GM23338 (cell line): ENCODE measurements around the gene SNX30. TPM values are rescaled to one million over a fixed set of nuclear protein-coding genes. Genes with fewer than 3 reads are reported as not detected.

Experiments used
- ATAC-seq: fragments of 200-7000 bp; cut with Tn5 transposase; 3 replicates; pipeline ENCODE4 v1.9.1; 2020
- DNase-seq: peaks from one replicate; pipeline ENCODE4 v3.0.0-alpha.2; 2015; ENCODE audit warnings: low spot score
- H2AFZ ChIP-seq: fragments of 200-600 bp; sonication (generic); 2 replicates; pipeline ENCODE4 v1.8.0; 2016; ENCODE audit warnings: antibody characterized with exemption, mild to moderate bottlenecking, moderate library complexity
- H3F3A ChIP-seq: fragments of 200-600 bp; sonication (generic); replicated peaks from 2 replicates; pipeline ENCODE4 v1.8.0; 2017; ENCODE audit warnings: antibody characterized with exemption, mixed run types, low read depth
- H3K27ac ChIP-seq: fragments of 200-600 bp; sonication (generic); 2 replicates; pipeline ENCODE4 v1.6.1; 2016; ENCODE audit warnings: low read depth
- H3K27me3 ChIP-seq: fragments of 200-600 bp; sonication (generic); 2 replicates; pipeline ENCODE4 v1.8.0; 2016; ENCODE audit warnings: mild to moderate bottlenecking, mixed run types, moderate library complexity; ENCODE audit not compliant: insufficient read depth
- H3K36me3 ChIP-seq: fragments of 200-600 bp; sonication (generic); 2 replicates; pipeline ENCODE4 v1.8.0; 2016; ENCODE audit warnings: mild to moderate bottlenecking; ENCODE audit not compliant: insufficient read depth
- H3K4me1 ChIP-seq: fragments of 200-600 bp; sonication (generic); 2 replicates; pipeline ENCODE4 v1.8.0; 2016; ENCODE audit warnings: mild to moderate bottlenecking, moderate library complexity; ENCODE audit not compliant: insufficient read depth
- H3K4me2 ChIP-seq: fragments of 200-600 bp; sonication (generic); 2 replicates; pipeline ENCODE4 v1.7.1; 2017; ENCODE audit warnings: mixed run types
- H3K4me3 ChIP-seq: fragments of 200-600 bp; sonication (generic); 2 replicates; pipeline ENCODE4 v1.6.1; 2016; ENCODE audit warnings: mixed run types
- H3K79me2 ChIP-seq: fragments of 200-600 bp; sonication (generic); replicated peaks from 2 replicates; pipeline ENCODE4 v1.8.0; 2017; ENCODE audit warnings: mild to moderate bottlenecking; ENCODE audit not compliant: insufficient read depth
- H3K9me2 ChIP-seq: fragments of 200-600 bp; sonication (generic); 2 replicates; pipeline ENCODE4 v1.8.0; 2017; ENCODE audit not compliant: insufficient read depth
- H4K20me1 ChIP-seq: fragments of 200-600 bp; sonication (generic); replicated peaks from 2 replicates; pipeline ENCODE4 v1.8.0; 2017; ENCODE audit warnings: mild to moderate bottlenecking; ENCODE audit not compliant: insufficient read depth
- H3K27ac Mint-ChIP-seq: 2 replicates; pipeline ENCODE4 v1.8.0; 2020; ENCODE audit warnings: inconsistent platforms, mild to moderate bottlenecking, moderate library complexity, mixed read lengths
- H3K27me3 Mint-ChIP-seq: 3 replicates; pipeline ENCODE4 v1.8.0; 2022; ENCODE audit warnings: low read depth, mild to moderate bottlenecking, moderate library complexity, mixed read lengths, inconsistent platforms; ENCODE audit not compliant: insufficient read depth, poor library complexity
- H3K36me3 Mint-ChIP-seq: 3 replicates; pipeline ENCODE4 v1.8.0; 2021; ENCODE audit warnings: low read depth, mild to moderate bottlenecking, inconsistent platforms, moderate library complexity, mixed read lengths
- H3K4me1 Mint-ChIP-seq: 3 replicates; pipeline ENCODE4 v1.8.0; 2020; ENCODE audit warnings: mild to moderate bottlenecking, inconsistent platforms, mixed read lengths
- H3K4me3 Mint-ChIP-seq: 3 replicates; pipeline ENCODE4 v1.8.0; 2021; ENCODE audit warnings: moderate library complexity, mild to moderate bottlenecking, inconsistent platforms, mixed read lengths
- H3K9me3 Mint-ChIP-seq: 3 replicates; pipeline ENCODE4 v1.8.0; 2020; ENCODE audit warnings: moderate library complexity, mild to moderate bottlenecking, inconsistent platforms, mixed read lengths
- CREB1 ChIP-seq: fragments of 250-450 bp; sonication (Bioruptor Pico); IDR thresholded peaks from 2 replicates; pipeline ENCODE4 v1.5.0; 2020; ENCODE audit warnings: low read depth, mild to moderate bottlenecking, moderate library complexity
- CTCF ChIP-seq, 2 experiments: fragments of 200-600 bp in 1 of 2; sonication (generic) in 1 of 2; conservative IDR thresholded peaks; 2 replicates each; pipeline versions ENCODE4 v1.5.1 to v1.6.1; 2016 to 2017; ENCODE audit warnings: antibody characterized with exemption in 2 of 2, low read depth in 2 of 2, mild to moderate bottlenecking in 2 of 2, moderate library complexity in 1 of 2
- ETS1 ChIP-seq: IDR thresholded peaks from 2 replicates; pipeline ENCODE4 v1.6.1; 2016; ENCODE audit warnings: antibody characterized with exemption
- EZH2 ChIP-seq: fragments of 200-600 bp; sonication (generic); IDR thresholded peaks from one replicate; pipeline ENCODE4 v1.8.0; 2017; ENCODE audit warnings: antibody characterized with exemption, mild to moderate bottlenecking, low read depth; ENCODE audit not compliant: unreplicated experiment
- EZH2phosphoT487 ChIP-seq: fragments of 200-600 bp; sonication (generic); IDR thresholded peaks from one replicate; pipeline ENCODE4 v1.8.1; 2018; ENCODE audit warnings: antibody characterized with exemption; ENCODE audit not compliant: unreplicated experiment
- JUNB ChIP-seq: IDR thresholded peaks from one replicate; pipeline ENCODE4 v1.6.1; 2016; ENCODE audit warnings: antibody characterized with exemption; ENCODE audit not compliant: unreplicated experiment
- NANOG ChIP-seq: IDR thresholded peaks from 2 replicates; pipeline ENCODE4 v1.6.1; 2016; ENCODE audit warnings: antibody characterized with exemption, borderline replicate concordance
- POLR2AphosphoS5 ChIP-seq: IDR thresholded peaks from 2 replicates; pipeline ENCODE4 v1.6.1; 2016; ENCODE audit warnings: antibody characterized with exemption, low read depth
- REST ChIP-seq: IDR thresholded peaks from one replicate; pipeline ENCODE4 v1.6.1; 2018; ENCODE audit warnings: antibody characterized with exemption; ENCODE audit not compliant: unreplicated experiment
- STAT1 ChIP-seq: IDR thresholded peaks from one replicate; pipeline ENCODE4 v1.6.1; 2016; ENCODE audit warnings: antibody characterized with exemption; ENCODE audit not compliant: unreplicated experiment
- ZNF114 ChIP-seq: fragments of 250-450 bp; sonication (Bioruptor Pico); IDR thresholded peaks from 2 replicates; pipeline ENCODE4 v1.5.0; 2020; ENCODE audit warnings: mild to moderate bottlenecking, moderate library complexity
- ZNF331 ChIP-seq: fragments of 250-450 bp; sonication (Bioruptor Pico); IDR thresholded peaks from 2 replicates; pipeline ENCODE4 v1.5.0; 2020; ENCODE audit warnings: low read depth, mild to moderate bottlenecking, moderate library complexity
- ZNF462 ChIP-seq: fragments of 250-450 bp; sonication (Bioruptor Pico); IDR thresholded peaks from 2 replicates; pipeline ENCODE4 v1.5.0; 2020; ENCODE audit warnings: mild to moderate bottlenecking, moderate library complexity
- polyA plus RNA-seq: library from polyadenylated mRNA; unstranded; fragments of >200 nt; fragmentation: Nextera tagmentation; extraction: Ambion mirVana; gene quantifications from 2 replicates; pipeline ENCODE4 v1.2.1, GENCODE V29; 2016
- total RNA-seq: library from RNA; depleted of rRNA; stranded (reverse); fragments of >200 nt; shearing (Covaris generic); gene quantifications from 2 replicates; pipeline ENCODE4 v1.2.3, GENCODE V29; 2014

SNX30 gene
- total and polyA plus RNA-seq, 2 experiments from 2014 or later = 2.1 to 17.8 TPM

DNA sequence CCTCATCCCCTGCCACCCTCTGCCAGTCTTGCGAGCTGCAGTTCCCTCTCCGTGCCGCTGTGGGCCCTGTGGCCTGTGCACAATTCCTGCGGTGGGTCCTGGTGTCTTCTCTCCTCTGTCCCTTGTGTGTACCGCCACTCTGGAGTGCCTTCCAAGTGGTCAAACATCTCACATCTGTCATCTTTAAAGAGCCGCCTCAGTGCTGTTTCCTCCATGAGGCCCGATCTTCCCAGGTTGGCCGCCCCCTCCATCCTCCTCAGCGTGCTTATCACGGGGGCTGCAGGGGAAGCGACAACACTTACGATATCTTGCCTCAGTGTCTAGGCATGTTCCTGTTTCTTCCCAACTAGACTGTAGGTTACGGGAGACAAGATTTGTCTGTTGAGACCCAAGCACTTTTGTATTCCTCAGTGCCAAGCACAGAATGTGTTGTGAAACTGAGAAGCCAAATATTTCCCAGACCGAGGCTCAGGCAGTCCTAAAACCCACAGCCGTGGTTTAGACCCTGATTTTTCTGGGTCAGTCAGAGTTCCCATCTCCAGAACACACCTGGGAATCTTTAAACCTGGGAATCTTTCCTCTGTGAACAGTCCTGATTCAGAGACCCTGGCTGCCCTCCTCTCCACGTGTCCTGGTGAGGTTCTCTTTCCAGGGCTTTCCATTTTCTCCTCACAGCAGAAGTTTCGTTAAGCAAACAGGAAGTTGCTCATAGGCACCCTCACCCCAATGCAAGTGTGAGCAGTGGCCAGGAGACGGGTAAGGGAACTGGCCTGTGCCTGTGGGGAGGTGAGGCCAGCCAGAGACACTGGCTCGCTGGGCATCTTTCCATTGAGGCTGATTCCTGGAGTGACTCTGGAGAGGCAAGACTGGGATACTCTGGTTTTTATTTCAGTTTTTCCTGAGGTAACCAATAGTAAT is 111.3 kb downstream of the SNX30 start:
- ATAC-seq = no peak
- peaks cover 12% of the 10 kb centered on the region; the same call in 2 of the 3 replicates for H3K36me3 Mint-ChIP-seq
- 0 out of 3 replicates have a peak, but pooled peaks cover 3% of the 10 kb centered on the region for H3K9me3 Mint-ChIP-seq

More for the DNA sequence above, 111.3 kb downstream of the SNX30 start:
- Histone ChIP-seq H3F3A (no peaks in the 10 kb centered on the region), H3K36me3 (no peaks in the 10 kb centered on the region; the same call in 1 of the 2 replicates), H3K27ac (no peak overlapping the region), H3K79me2 (no peaks in the 10 kb centered on the region), H2AFZ (no peak overlapping the region), H4K20me1 (no peaks in the 10 kb centered on the region), H3K27me3 (no peaks in the 10 kb centered on the region), H3K4me2 (no peak overlapping the region), H3K9me2 (no peaks in the 10 kb centered on the region), H3K4me1 (no peaks in the 10 kb centered on the region), H3K4me3 (no peak overlapping the region)
- peaks cover 12% of the 10 kb centered on the region for H3K27me3 Mint-ChIP-seq
- no peak overlapping the region for H3K4me3 Mint-ChIP-seq
- H3K27ac Mint-ChIP-seq = no peak overlapping the region
- TF ChIP-seq EZH2 (no peak), ZNF114 (CRISPR knock-in tag) (no peak), JUNB (no peak), ZNF462 (CRISPR knock-in tag) (no peak), EZH2phosphoT487 (no peak), ETS1 (no peak), CTCF (conservative IDR thresholded peaks at IDR 0.05; ENCODE audit: low read depth in 2 of 2) (no peak), STAT1 (no peak), POLR2AphosphoS5 (no peak), REST (no peak), NANOG (no peak), CREB1 (CRISPR knock-in tag) (no peak), ZNF331 (CRISPR knock-in tag) (no peak)
- DNase-seq = no peak
- peaks cover 3% of the 10 kb centered on the region; the same call in 1 of the 3 replicates for H3K4me1 Mint-ChIP-seq
